ENCODE measurements around the gene ANXA3. TPM values are rescaled to one million over a fixed set of nuclear protein-coding genes. Genes with fewer than 3 reads are reported as not detected.

ANXA3 gene
- total and polyA plus RNA-seq, 2 donors from 2014 or later = 33.7 to 79.9 TPM

GRCh38 chr4:78566834-78567499 lies 15.4 kb downstream of the ANXA3 start:
- peaks cover 0 to 7% (median 0%) of the 10 kb centered on the region in 3 donors for H3K4me1 ChIP-seq (ENCODE audit: control insufficient read depth in 2 of 3, insufficient read depth in 2 of 3, low read depth in 1 of 3, low read length in 3 of 3)

GRCh38 chr4:78567500-78568060 lies 16.0 kb downstream of the ANXA3 start:
- Histone ChIP-seq H3K27ac (ENCODE audit: low read depth in 2 of 2, low read length in 2 of 2) (no peak overlapping the region), H3K9ac (ENCODE audit: low read length in 3 of 3) (no peak overlapping the region), H3K36me3 (ENCODE audit: control insufficient read depth in 2 of 3, insufficient read depth in 3 of 3, low read length in 3 of 3) (no peaks in the 10 kb centered on the region), H3K4me1 (ENCODE audit: control insufficient read depth in 2 of 3, insufficient read depth in 2 of 3, low read depth in 1 of 3, low read length in 3 of 3) (peaks cover 0 to 7% (median 0%) of the 10 kb centered on the region in 3 donors), H3K9me3 (ENCODE audit: control insufficient read depth in 2 of 3, insufficient read depth in 1 of 3, low read length in 3 of 3) (no peaks in the 10 kb centered on the region), H3K4me3 (ENCODE audit: low read length in 3 of 3) (no peak overlapping the region), H3K27me3 (ENCODE audit: control insufficient read depth, insufficient read depth, low read length) (no peaks in the 10 kb centered on the region)
- no peak for TF ChIP-seq CTCF (IDR thresholded peaks at IDR 0.05; ENCODE audit: borderline replicate concordance, extremely low read depth, insufficient read depth)
- intact Hi-C loops (cut with DNase I) = no loop called here
- DNase-seq (no peak), FAIRE-seq (no peak)

More at GRCh38 chr4:78566834-78567499, 15.4 kb downstream of the ANXA3 start:
- no peak for TF ChIP-seq CTCF (IDR thresholded peaks at IDR 0.05; ENCODE audit: borderline replicate concordance, extremely low read depth, insufficient read depth)
- intact Hi-C loops (cut with DNase I) = no loop called here
- Histone ChIP-seq H3K36me3 (ENCODE audit: control insufficient read depth in 2 of 3, insufficient read depth in 3 of 3, low read length in 3 of 3) (no peaks in the 10 kb centered on the region), H3K9me3 (ENCODE audit: control insufficient read depth in 2 of 3, insufficient read depth in 1 of 3, low read length in 3 of 3) (no peaks in the 10 kb centered on the region), H3K4me3 (ENCODE audit: low read length in 3 of 3) (no peak overlapping the region), H3K9ac (ENCODE audit: low read length in 3 of 3) (no peak overlapping the region), H3K27me3 (ENCODE audit: control insufficient read depth, insufficient read depth, low read length) (no peaks in the 10 kb centered on the region), H3K27ac (ENCODE audit: low read depth in 2 of 2, low read length in 2 of 2) (no peak overlapping the region)
- DNase-seq (peak in 1 of 5 donors; percentile 17), FAIRE-seq (no peak)

GRCh38 chr4:78568640-78569305 lies 17.2 kb downstream of the ANXA3 start:
- TF ChIP-seq CTCF (IDR thresholded peaks at IDR 0.05; ENCODE audit: borderline replicate concordance, extremely low read depth, insufficient read depth) = no peak
- DNase-seq (peak in 1 of 5 donors; percentile 51), FAIRE-seq (no peak)
- Histone ChIP-seq H3K9me3 (ENCODE audit: control insufficient read depth in 2 of 3, insufficient read depth in 1 of 3, low read length in 3 of 3) (no peaks in the 10 kb centered on the region), H3K36me3 (ENCODE audit: control insufficient read depth in 2 of 3, insufficient read depth in 3 of 3, low read length in 3 of 3) (no peaks in the 10 kb centered on the region), H3K9ac (ENCODE audit: low read length in 3 of 3) (no peak overlapping the region), H3K27ac (ENCODE audit: low read depth in 2 of 2, low read length in 2 of 2) (no peak overlapping the region), H3K4me1 (ENCODE audit: control insufficient read depth in 2 of 3, insufficient read depth in 2 of 3, low read depth in 1 of 3, low read length in 3 of 3) (peaks cover 0 to 7% (median 0%) of the 10 kb centered on the region in 3 donors), H3K4me3 (ENCODE audit: low read length in 3 of 3) (no peak overlapping the region), H3K27me3 (ENCODE audit: control insufficient read depth, insufficient read depth, low read length) (no peaks in the 10 kb centered on the region)
- intact Hi-C loops (cut with DNase I) = no loop called here

All from kidney (tissue), 14 donors.